Skeletal muscle satellite cell (primary cell): Measurements from ENCODE around the gene PCDHA8.

Experiments used
- H3K27me3 ChIP-seq: 2 replicates; pipeline ENCODE4 v1.7.0; 2013; ENCODE audit warnings: low read length; ENCODE audit not compliant: control insufficient read depth, insufficient read depth
- H3K36me3 ChIP-seq: 2 replicates; pipeline ENCODE4 v1.7.0; 2013; ENCODE audit warnings: mild to moderate bottlenecking, control low read depth, low read length; ENCODE audit not compliant: insufficient read depth
- H3K4me1 ChIP-seq: 2 replicates; pipeline ENCODE4 v1.7.0; 2013; ENCODE audit warnings: low read length; ENCODE audit not compliant: control insufficient read depth, insufficient read depth
- H3K4me2 ChIP-seq: 2 replicates; pipeline ENCODE4 v1.7.0; 2013; ENCODE audit warnings: mild to moderate bottlenecking, low read length
- H3K4me3 ChIP-seq: 2 replicates; pipeline ENCODE4 v1.7.0; 2013; ENCODE audit warnings: low read length
- H3K9ac ChIP-seq: 2 replicates; pipeline ENCODE4 v1.7.0; 2013; ENCODE audit warnings: mild to moderate bottlenecking, low read depth, low read length, moderate library complexity
- H3K9me3 ChIP-seq: replicated peaks from 2 replicates; pipeline ENCODE4 v1.7.0; 2013; ENCODE audit warnings: mild to moderate bottlenecking, control low read depth, low read length

PCDHA8 gene

GRCh38 chr5:140883373-140883772 lies 42.4 kb downstream of the PCDHA8 start:
- Histone ChIP-seq H3K9me3 (peaks cover 9% of the 10 kb centered on the region), H3K4me3 (no peak overlapping the region), H3K4me1 (no peaks in the 10 kb centered on the region), H3K36me3 (no peaks in the 10 kb centered on the region), H3K27me3 (no peaks in the 10 kb centered on the region), H3K4me2 (no peak overlapping the region), H3K9ac (no peak overlapping the region)

- Histone ChIP-seq H3K4me3 (no peak overlapping the region), H3K27me3 (no peaks in the 10 kb centered on the region), H3K4me1 (no peaks in the 10 kb centered on the region), H3K4me2 (no peak overlapping the region), H3K36me3 (no peaks in the 10 kb centered on the region), H3K9me3 (peaks cover 9% of the 10 kb centered on the region), H3K9ac (no peak overlapping the region)
Measured at GRCh38 chr5:140883927-140884697, 43.1 kb downstream of the PCDHA8 start.
